ENCODE measurements around the gene CHID1. TPM values are rescaled to one million over a fixed set of nuclear protein-coding genes. Genes with fewer than 3 reads are reported as not detected.

The CHID1 gene
- total RNA-seq, 2 donors from 2014 or later = 61.2 to 195 TPM

GRCh38 chr11:873706-874105 is 36.9 kb downstream of the CHID1 start:
- no peak for TF ChIP-seq CTCF (IDR thresholded peaks at IDR 0.05)
- no peaks in the 10 kb centered on the region for H3K4me1 ChIP-seq (ENCODE audit: control insufficient read depth in 1 of 2, low read depth in 2 of 2)
- no peak overlapping the region for H3K27ac ChIP-seq
- H3K9me3 ChIP-seq = no peaks in the 10 kb centered on the region
- ATAC-seq (ENCODE audit: insufficient number of reproducible peaks, low FRiP score, low read depth) = no peak
- H3K36me3 ChIP-seq = no peaks in the 10 kb centered on the region
- no peak for DNase-seq (ENCODE audit: low spot score)
- no peaks in the 10 kb centered on the region for H3K27me3 ChIP-seq (replicated peaks; ENCODE audit: insufficient read depth)
- H3K4me3 ChIP-seq = no peak overlapping the region

- DNase-seq (ENCODE audit: low spot score) (no peak), ATAC-seq (ENCODE audit: insufficient number of reproducible peaks, low FRiP score, low read depth) (no peak)
- Histone ChIP-seq H3K4me1 (ENCODE audit: control insufficient read depth in 1 of 2, low read depth in 2 of 2) (no peaks in the 10 kb centered on the region), H3K36me3 (no peaks in the 10 kb centered on the region), H3K9me3 (no peaks in the 10 kb centered on the region), H3K27me3 (replicated peaks; ENCODE audit: insufficient read depth) (no peaks in the 10 kb centered on the region), H3K4me3 (no peak overlapping the region), H3K27ac (no peak overlapping the region)
- TF ChIP-seq CTCF (IDR thresholded peaks at IDR 0.05) = no peak
These were observed 37.8 kb downstream of the CHID1 start for GRCh38 chr11:872799-873198.

- TF ChIP-seq CTCF (IDR thresholded peaks at IDR 0.05) = no peak
- ATAC-seq (ENCODE audit: insufficient number of reproducible peaks, low FRiP score, low read depth) (no peak), DNase-seq (ENCODE audit: low spot score) (no peak)
- Histone ChIP-seq H3K4me1 (ENCODE audit: control insufficient read depth in 1 of 2, low read depth in 2 of 2) (no peaks in the 10 kb centered on the region), H3K4me3 (no peak overlapping the region), H3K36me3 (no peaks in the 10 kb centered on the region), H3K9me3 (no peaks in the 10 kb centered on the region), H3K27me3 (replicated peaks; ENCODE audit: insufficient read depth) (no peaks in the 10 kb centered on the region), H3K27ac (no peak overlapping the region)
These were observed 39.1 kb downstream of the CHID1 start for GRCh38 chr11:871472-871871.

DNA sequence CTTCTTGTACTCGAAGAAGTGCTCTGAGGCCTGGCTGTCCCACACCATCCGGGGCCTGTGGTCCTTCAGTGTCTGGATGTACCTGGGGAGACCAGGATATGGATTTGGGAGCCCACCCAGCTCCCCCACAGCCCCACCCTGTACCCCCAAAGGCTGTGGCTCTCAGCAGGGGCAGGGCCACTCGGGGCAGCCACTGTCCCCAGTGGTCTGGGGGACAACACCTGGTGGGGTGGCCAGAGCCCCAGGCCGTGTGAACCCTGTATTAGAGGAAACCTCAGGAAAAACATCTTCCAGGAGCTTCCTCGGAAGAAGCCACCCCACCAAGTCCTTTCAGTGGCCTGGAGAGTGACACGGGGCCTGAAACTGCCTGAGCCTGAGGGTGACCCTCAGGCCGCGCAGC is 40.2 kb downstream of the CHID1 start:
- Histone ChIP-seq H3K4me1 (ENCODE audit: control insufficient read depth in 1 of 2, low read depth in 2 of 2) (no peaks in the 10 kb centered on the region), H3K27me3 (replicated peaks; ENCODE audit: insufficient read depth) (no peaks in the 10 kb centered on the region), H3K4me3 (no peak overlapping the region), H3K9me3 (no peaks in the 10 kb centered on the region), H3K36me3 (peaks cover 6% of the 10 kb centered on the region), H3K27ac (no peak overlapping the region)
- no peak for DNase-seq (ENCODE audit: low spot score)
- no peak for ATAC-seq (ENCODE audit: insufficient number of reproducible peaks, low FRiP score, low read depth)
- TF ChIP-seq CTCF (IDR thresholded peaks at IDR 0.05) = no peak

DNA sequence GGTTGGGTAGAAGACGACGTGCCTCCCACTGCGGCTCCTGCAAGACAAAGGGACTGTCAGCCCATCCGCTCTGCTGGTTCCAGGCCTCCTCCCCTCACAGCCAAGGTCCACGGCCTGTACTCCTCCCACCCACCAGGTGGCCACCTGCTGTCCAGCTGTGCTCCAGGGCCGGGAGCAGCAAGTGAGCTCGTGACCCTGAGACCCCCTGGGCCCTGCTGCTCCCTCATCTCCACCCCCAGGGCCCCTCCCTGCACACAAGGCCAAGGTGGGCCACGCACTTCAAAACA is 40.5 kb downstream of the CHID1 start:
- peaks cover 6% of the 10 kb centered on the region for H3K36me3 ChIP-seq

More for the DNA sequence above, 40.5 kb downstream of the CHID1 start:
- H3K27ac ChIP-seq = no peak overlapping the region
- no peak overlapping the region for H3K4me3 ChIP-seq
- no peaks in the 10 kb centered on the region for H3K9me3 ChIP-seq
- H3K4me1 ChIP-seq (ENCODE audit: control insufficient read depth in 1 of 2, low read depth in 2 of 2) = no peaks in the 10 kb centered on the region
- H3K27me3 ChIP-seq (replicated peaks; ENCODE audit: insufficient read depth) = no peaks in the 10 kb centered on the region
- no peak for TF ChIP-seq CTCF (IDR thresholded peaks at IDR 0.05)
- DNase-seq (ENCODE audit: low spot score) (no peak), ATAC-seq (ENCODE audit: insufficient number of reproducible peaks, low FRiP score, low read depth) (no peak)

Data from thoracic aorta (tissue), 2 donors.